Naive thymus-derived CD4-positive, alpha-beta T cell (primary cell): ENCODE data around the gene POLDIP3. TPM values are rescaled to one million over a fixed set of nuclear protein-coding genes. Genes with fewer than 3 reads are reported as not detected.
A peak's percentile ranks its signal among the peaks of the same experiment; 100 is the strongest.

ENCODE experiments used
- ATAC-seq: fragments of 150-1000 bp; cut with Tn5 transposase; 2 replicates; pipeline ENCODE4 v1.10.0; 2021; ENCODE audit warnings: mild to moderate bottlenecking, moderate library complexity
- CTCF ChIA-PET: fragments of 350-600 bp; sonication (Branson Sonifier 250); formaldehyde crosslinking; loops from one replicate; lab custom pipeline; 2021; ENCODE audit warnings: antibody characterized with exemption; lab: Charles Lee
- POLR2A ChIA-PET: fragments of 350-600 bp; sonication (Branson Sonifier 250); formaldehyde crosslinking; loops from one replicate; lab custom pipeline; 2021; ENCODE audit warnings: antibody characterized with exemption, inconsistent platforms; lab: Charles Lee
- DNase-seq, 9 donors: peaks; one replicate each; pipeline versions ENCODE4 v3.0.0 to v3.0.0-alpha.2; 2020 to 2022; ENCODE audit warnings: mixed read lengths in 1 of 9
- H3K27ac ChIP-seq: one replicate; pipeline ENCODE4 v1.7.0; 2013; ENCODE audit warnings: mild to moderate bottlenecking, low read depth, low read length, moderate library complexity
- H3K27me3 ChIP-seq, 2 donors: one replicate each; pipeline ENCODE4 v1.7.0; 2013; ENCODE audit warnings: low read length in 2 of 2, mild to moderate bottlenecking in 2 of 2, moderate library complexity in 2 of 2; ENCODE audit not compliant: control insufficient read depth in 2 of 2, insufficient read depth in 2 of 2
- H3K36me3 ChIP-seq, 3 experiments: 1 replicate in 2 of 3; 2 replicates in 1 of 3; pipeline ENCODE4 v1.7.0; 2013; ENCODE audit warnings: low read length in 3 of 3, mild to moderate bottlenecking in 3 of 3, moderate library complexity in 1 of 3; ENCODE audit not compliant: insufficient read depth in 3 of 3, control insufficient read depth in 2 of 3
- H3K4me1 ChIP-seq, 2 donors: one replicate each; pipeline ENCODE4 v1.7.0; 2013; ENCODE audit warnings: low read length in 2 of 2, mild to moderate bottlenecking in 2 of 2, moderate library complexity in 1 of 2; ENCODE audit not compliant: control insufficient read depth in 2 of 2, insufficient read depth in 2 of 2
- H3K4me3 ChIP-seq: 2 replicates; pipeline ENCODE4 v1.7.0; 2013; ENCODE audit warnings: mild to moderate bottlenecking, low read length
- H3K9me3 ChIP-seq, 3 experiments: 1 replicate in 2 of 3; 2 replicates in 1 of 3; pipeline ENCODE4 v1.7.0; 2013; ENCODE audit warnings: low read length in 3 of 3; ENCODE audit not compliant: control insufficient read depth in 2 of 3
- H3K27ac Mint-ChIP-seq, 9 donors: one replicate each; pipeline ENCODE4 v1.8.0; 2020 to 2022; ENCODE audit warnings: mixed read lengths in 9 of 9, mild to moderate bottlenecking in 8 of 9, moderate library complexity in 5 of 9, inconsistent platforms in 2 of 9
- H3K27me3 Mint-ChIP-seq, 5 donors: one replicate each; pipeline ENCODE4 v1.8.0; 2021 to 2022; ENCODE audit warnings: mixed read lengths in 5 of 5, mild to moderate bottlenecking in 1 of 5
- H3K36me3 Mint-ChIP-seq, 5 donors: one replicate each; pipeline ENCODE4 v1.8.0; 2020 to 2022; ENCODE audit warnings: mixed read lengths in 5 of 5, mild to moderate bottlenecking in 3 of 5, inconsistent platforms in 1 of 5
- H3K4me1 Mint-ChIP-seq, 7 donors: one replicate each; pipeline ENCODE4 v1.8.0; 2020 to 2022; ENCODE audit warnings: mixed read lengths in 7 of 7, mild to moderate bottlenecking in 3 of 7, inconsistent platforms in 1 of 7
- H3K4me3 Mint-ChIP-seq, 10 donors: one replicate each; pipeline ENCODE4 v1.8.0; 2020 to 2022; ENCODE audit warnings: mild to moderate bottlenecking in 10 of 10, mixed read lengths in 10 of 10, moderate library complexity in 6 of 10, inconsistent platforms in 2 of 10
- H3K9me3 Mint-ChIP-seq, 11 donors: one replicate each; pipeline ENCODE4 v1.8.0; 2020 to 2022; ENCODE audit warnings: mixed read lengths in 11 of 11, mild to moderate bottlenecking in 4 of 11, inconsistent platforms in 1 of 11, moderate library complexity in 1 of 11
- intact Hi-C, 2 donors: fragments of 100-400 bp; cut with micrococcal nuclease; formaldehyde crosslinking; loops; one replicate each; pipeline ENCODE4 v1.15.1; 2023
- polyA plus RNA-seq, 2 donors: library from polyadenylated mRNA; unstranded; fragments of 300-500 nt; fragmentation: Illumina TruSeq; gene quantifications; one replicate each; pipeline ENCODE4 v1.2.3, GENCODE V29; 2021
- total RNA-seq, 6 experiments: library from RNA in 5 of 6; stranded (reverse) in 5 of 6; gene quantifications; 1 replicate in 5 of 6; 2 replicates in 1 of 6; pipeline ENCODE4 v1.2.3 and lab custom pipeline; 2021 to 2026

Gene POLDIP3
- total and polyA plus RNA-seq, 7 experiments from 2014 or later: 60.7 to 109 (median 75.2) TPM

DNA sequence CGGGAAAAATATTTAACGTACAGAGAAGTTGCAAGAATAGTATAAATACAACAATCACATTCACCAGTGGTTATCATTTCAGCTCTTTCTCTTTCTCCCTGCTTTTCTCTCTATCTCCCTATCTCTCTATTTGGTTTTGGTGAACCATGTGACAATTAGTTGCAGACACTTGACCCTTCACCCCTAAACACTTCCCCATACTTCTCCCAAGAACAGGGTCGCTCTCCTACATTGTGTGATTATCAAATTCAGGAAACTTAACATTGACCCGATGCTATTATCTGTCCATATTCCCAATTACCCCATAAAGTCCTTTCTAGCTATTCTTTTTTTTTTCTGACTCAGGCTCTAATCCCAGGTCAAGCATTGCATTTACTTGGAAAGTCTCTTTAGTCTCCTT is 39.3 kb upstream of the POLDIP3 start:
- no peaks in the 10 kb centered on the region for H3K9me3 ChIP-seq
- POLR2A ChIA-PET: interaction anchor here (0.7 to 1.5 kb wide), 2 partner anchors 28 to 39 kb away, joined by 3 to 7 read pairs; partner anchors contain the start of gene POLDIP3
- Mint-ChIP-seq H3K27me3 (peaks cover 0 to 5% (median 0%) of the 10 kb centered on the region in 5 donors), H3K9me3 (no peaks in the 10 kb centered on the region), H3K27ac (peak overlapping the region in 1 of 9 donors; percentile 28), H3K4me1 (peaks cover 0 to 1% (median 0%) of the 10 kb centered on the region in 7 donors), H3K4me3 (peak overlapping the region in 3 of 10 donors; percentile 0 to 54 (median 36)), H3K36me3 (no peaks in the 10 kb centered on the region)
- CTCF ChIA-PET: interaction anchor here (0.6 to 1.7 kb wide), 3 partner anchors 9 to 836 kb away, joined by 3 read pairs; no protein-coding TSS in a partner anchor
- no peak overlapping the region for H3K4me3 ChIP-seq
- DNase-seq (no peak), ATAC-seq (no peak)
- no peak overlapping the region for H3K27ac ChIP-seq
- intact Hi-C loops: loop anchor here in 1 of 2 donors (5.0 kb wide), 1 partner anchor 533 kb away; the partner anchor contains the start of gene TTLL12
- H3K27me3 ChIP-seq: no peaks in the 10 kb centered on the region
- H3K36me3 ChIP-seq: no peaks in the 10 kb centered on the region
- peaks cover 0 to 3% of the 10 kb centered on the region in 2 donors for H3K4me1 ChIP-seq

- H3K27ac Mint-ChIP-seq: peak overlapping the region in 5 of 9 donors; percentile 23 to 89 (median 57)
- CTCF ChIA-PET: no interaction called here
- peak overlapping the region in 7 of 10 donors; percentile 10 to 98 (median 32) for H3K4me3 Mint-ChIP-seq
Measured at GRCh38 chr22:42651134-42651533, 36.5 kb upstream of the POLDIP3 start.

DNA sequence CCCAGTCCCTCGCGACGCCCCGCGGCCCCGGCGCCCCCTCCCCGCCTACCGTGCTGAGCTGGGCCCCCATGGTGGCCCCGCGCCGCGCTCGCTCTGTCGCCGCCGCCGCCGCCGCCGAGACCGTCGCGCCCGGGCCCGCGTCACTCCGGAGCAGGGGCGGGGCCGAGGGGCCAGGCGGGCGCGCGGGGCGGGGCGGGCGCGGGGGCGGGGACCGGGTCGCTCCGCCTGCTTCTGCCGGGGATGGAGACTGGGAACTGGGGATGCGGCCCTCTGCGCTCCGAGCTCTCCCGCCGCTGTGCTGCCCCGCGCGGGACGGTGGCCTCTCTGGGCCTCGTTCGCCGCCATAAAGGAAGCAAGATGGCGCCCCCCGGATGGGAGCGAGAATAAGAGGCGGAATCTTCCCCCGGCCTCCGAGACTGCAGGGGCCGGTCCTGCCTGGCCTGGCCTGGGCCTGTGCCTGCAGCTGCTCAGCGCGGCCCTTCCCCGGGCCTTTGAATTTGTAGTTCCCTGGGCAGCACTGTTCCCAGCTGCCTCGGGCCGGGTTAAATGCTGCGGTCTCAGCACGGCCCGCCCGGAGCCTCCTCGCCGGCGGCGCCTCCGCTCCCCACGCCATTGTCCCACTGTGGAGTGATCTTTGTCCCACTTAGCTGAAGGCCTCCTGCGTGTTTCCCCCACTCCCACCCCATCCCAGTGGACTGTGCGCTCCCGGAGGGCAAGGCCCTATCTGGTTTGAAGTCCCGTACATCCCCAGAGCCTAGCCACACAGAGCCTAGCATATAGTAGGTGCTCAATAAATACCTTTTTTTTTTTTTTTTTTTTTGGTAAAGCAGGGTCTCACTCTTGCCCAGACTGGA is 34.8 kb upstream of the POLDIP3 start, which contains the start of gene CYB5R3:
Gene CYB5R3 (minus strand): TSS at position 147 of the 854 bp plus-strand sequence. CDS start 77 bp downstream, at position 70.
- peaks cover 7 to 38% (median 28%) of the 10 kb centered on the region in 7 donors for H3K4me1 Mint-ChIP-seq

More at GRCh38 chr22:42651134-42651533, 36.5 kb upstream of the POLDIP3 start:
- intact Hi-C loops: loop anchor here in 1 of 2 donors (5.0 kb wide), 1 partner anchor 536 kb away; the partner anchor contains the start of gene TTLL12
- peaks cover 0 to 4% (median 0%) of the 10 kb centered on the region in 11 donors for H3K9me3 Mint-ChIP-seq
- Histone ChIP-seq H3K27me3 (no peaks in the 10 kb centered on the region), H3K27ac (no peak overlapping the region), H3K4me1 (peaks cover 11 to 16% of the 10 kb centered on the region in 2 donors), H3K36me3 (peaks cover 0 to 4% (median 0%) of the 10 kb centered on the region in 3 experiments), H3K4me3 (no peak overlapping the region), H3K9me3 (no peaks in the 10 kb centered on the region)
- H3K36me3 Mint-ChIP-seq: peaks cover 0 to 1% (median 0%) of the 10 kb centered on the region in 5 donors
- DNase-seq (no peak), ATAC-seq (no peak)
- POLR2A ChIA-PET: no interaction called here
- H3K27me3 Mint-ChIP-seq: peaks cover 0 to 5% (median 0%) of the 10 kb centered on the region in 5 donors
- H3K4me1 Mint-ChIP-seq: peaks cover 0 to 24% (median 17%) of the 10 kb centered on the region in 7 donors

DNA sequence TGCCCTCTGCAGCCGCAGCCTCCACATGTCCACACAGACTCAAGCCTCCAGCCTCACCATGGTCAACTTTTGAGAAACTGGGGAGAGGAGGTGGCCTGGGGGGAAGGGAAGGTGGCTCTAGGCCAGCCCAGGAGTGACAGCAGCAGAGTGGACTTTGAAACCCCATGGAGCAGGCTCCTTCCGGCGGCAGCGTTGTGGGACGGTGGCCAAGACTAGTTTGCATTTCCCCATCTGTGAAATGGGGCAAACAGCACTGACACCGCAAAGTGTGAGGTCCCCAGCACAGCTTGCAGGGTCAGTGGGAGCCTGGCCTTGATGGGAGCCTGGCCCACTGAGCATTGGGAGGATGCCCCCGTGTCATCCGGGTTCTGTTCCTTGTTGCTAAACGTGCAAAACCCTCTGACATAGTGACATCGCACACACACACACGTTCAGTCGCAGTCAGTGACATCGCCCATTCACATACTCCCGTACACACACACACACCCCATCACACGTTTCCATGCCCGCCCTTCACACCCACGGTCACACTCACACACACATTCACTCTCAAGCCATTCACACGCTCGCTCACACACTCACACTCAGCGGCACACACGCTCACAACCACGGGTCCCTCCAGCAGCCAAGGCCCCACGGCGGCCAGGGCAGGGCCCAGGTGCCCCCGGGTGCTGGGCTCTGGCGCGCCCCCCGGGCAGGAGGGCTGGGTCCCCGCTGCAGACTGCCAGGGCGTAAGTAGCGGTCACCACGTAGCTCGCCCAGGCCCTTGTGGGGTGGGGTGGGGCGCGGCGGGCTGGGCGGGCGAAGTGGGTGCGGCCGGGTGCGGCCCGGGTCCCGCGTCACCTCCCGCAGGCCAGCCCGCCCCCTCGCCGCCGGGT is 33.9 kb upstream of the POLDIP3 start:
- H3K4me1 Mint-ChIP-seq: peaks cover 12 to 43% (median 34%) of the 10 kb centered on the region in 7 donors

More for the DNA sequence above, 34.8 kb upstream of the POLDIP3 start, which contains the start of gene CYB5R3:
- peaks cover 0 to 4% (median 0%) of the 10 kb centered on the region in 11 donors for H3K9me3 Mint-ChIP-seq
- Histone ChIP-seq H3K9me3 (no peaks in the 10 kb centered on the region), H3K36me3 (peaks cover 0 to 4% (median 0%) of the 10 kb centered on the region in 3 experiments), H3K4me1 (peaks cover 11 to 16% of the 10 kb centered on the region in 2 donors), H3K27ac (peak within 1 kb of the TSS; percentile 84), H3K27me3 (no peaks in the 10 kb centered on the region), H3K4me3 (peak within 1 kb of the TSS; percentile 77)
- peaks cover 0 to 1% (median 0%) of the 10 kb centered on the region in 5 donors for H3K36me3 Mint-ChIP-seq
- CTCF ChIA-PET: interaction anchor here (1.2 to 1.5 kb wide), 2 partner anchors 14 to 28 kb away, joined by 3 to 5 read pairs; no protein-coding TSS in a partner anchor
- H3K27ac Mint-ChIP-seq: peak within 1 kb of the TSS; percentile 91 to 100 (median 98)
- H3K27me3 Mint-ChIP-seq: peaks cover 0 to 2% (median 0%) of the 10 kb centered on the region in 5 donors
- POLR2A ChIA-PET: interaction anchor here (0.6 to 3.5 kb wide), 8 partner anchors 10 to 651 kb away, joined by 3 to 19 read pairs (median 4); partner anchors contain the start of genes POLDIP3 and WBP2NL
- DNase-seq (peak; percentile 59 to 84 (median 76)), ATAC-seq (peak; percentile 89)
- intact Hi-C loops: loop anchor here (1.0 to 5.0 kb wide), 6 partner anchors 13 to 538 kb away; partner anchors contain the start of genes POLDIP3 (in 1 of the 2) and TTLL12 (in 1 of the 2)
- peak within 1 kb of the TSS; percentile 91 to 100 (median 98) for H3K4me3 Mint-ChIP-seq

DNA sequence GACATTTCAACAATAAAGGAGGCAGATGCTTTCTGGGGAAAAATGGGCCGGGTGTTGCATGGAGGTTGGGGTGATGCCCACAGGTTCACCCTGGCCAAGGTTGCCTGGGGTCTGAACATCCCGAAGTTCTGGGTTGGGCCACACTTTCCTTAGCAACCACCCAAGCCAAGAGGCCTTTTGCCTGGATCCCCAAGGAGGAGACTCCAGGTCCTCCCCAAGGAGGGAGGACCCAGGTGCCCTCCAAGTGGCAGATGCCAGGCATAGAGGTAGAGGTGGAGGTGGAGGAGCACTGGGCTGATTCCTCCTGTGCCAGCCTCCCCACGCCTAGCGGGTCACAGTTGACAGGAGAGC is 33.3 kb upstream of the POLDIP3 start:
- Histone ChIP-seq H3K4me3 (peak overlapping the region; percentile 77), H3K27ac (peak overlapping the region; percentile 84), H3K36me3 (peaks cover 0 to 4% (median 0%) of the 10 kb centered on the region in 3 experiments), H3K9me3 (no peaks in the 10 kb centered on the region), H3K27me3 (no peaks in the 10 kb centered on the region), H3K4me1 (peaks cover 11 to 16% of the 10 kb centered on the region in 2 donors)
- ATAC-seq (no peak), DNase-seq (no peak)
- Mint-ChIP-seq H3K4me3 (peak overlapping the region; percentile 91 to 100 (median 98)), H3K4me1 (peaks cover 12 to 43% (median 34%) of the 10 kb centered on the region in 7 donors), H3K27me3 (no peaks in the 10 kb centered on the region), H3K36me3 (peaks cover 0 to 1% (median 0%) of the 10 kb centered on the region in 5 donors), H3K9me3 (peaks cover 0 to 4% (median 0%) of the 10 kb centered on the region in 11 donors), H3K27ac (peak overlapping the region in 8 of 9 donors; percentile 91 to 100 (median 98))
- POLR2A ChIA-PET: interaction anchor here (0.6 to 3.5 kb wide), 5 partner anchors 9 to 1829 kb away, joined by 3 to 19 read pairs (median 4); partner anchors contain the start of genes POLDIP3 and SLC25A17
- CTCF ChIA-PET: no interaction called here
- intact Hi-C loops: loop anchor here in 1 of 2 donors (2.0 kb wide), 1 partner anchor 65 kb away; no protein-coding TSS in a partner anchor

More for the DNA sequence above, 33.9 kb upstream of the POLDIP3 start:
- DNase-seq: peak in 7 of 9 donors; percentile 29 to 54 (median 51)
- ChIA-PET POLR2A (interaction anchor here (0.6 to 3.5 kb wide), 6 partner anchors 9 to 650 kb away, joined by 3 to 19 read pairs (median 4); partner anchors contain the start of genes POLDIP3 and WBP2NL), CTCF (interaction anchor here (1.2 to 1.5 kb wide), 2 partner anchors 15 to 27 kb away, joined by 3 to 5 read pairs; no protein-coding TSS in a partner anchor)
- Histone ChIP-seq H3K4me3 (peak overlapping the region; percentile 77), H3K4me1 (peaks cover 11 to 16% of the 10 kb centered on the region in 2 donors), H3K27me3 (no peaks in the 10 kb centered on the region), H3K27ac (peak overlapping the region; percentile 84), H3K9me3 (no peaks in the 10 kb centered on the region), H3K36me3 (peaks cover 0 to 4% (median 0%) of the 10 kb centered on the region in 3 experiments)
- Mint-ChIP-seq H3K9me3 (peaks cover 0 to 4% (median 0%) of the 10 kb centered on the region in 11 donors), H3K4me3 (peak overlapping the region; percentile 91 to 100 (median 98)), H3K36me3 (peaks cover 0 to 1% (median 0%) of the 10 kb centered on the region in 5 donors), H3K27ac (peak overlapping the region; percentile 91 to 100 (median 98)), H3K27me3 (no peaks in the 10 kb centered on the region)
- intact Hi-C loops: loop anchor here (1.0 to 2.0 kb wide), 5 partner anchors 14 to 66 kb away; partner anchors contain the start of gene POLDIP3 (in 1 of the 2)
- ATAC-seq: peak; percentile 77
